T-helper 17 cell (primary cell): Measurements from ENCODE around the gene CA5A. TPM values are rescaled to one million over a fixed set of nuclear protein-coding genes. Genes with fewer than 3 reads are reported as not detected.
"Not testable (repeated sequence)": the region's sequence is repeated elsewhere in the genome, so short reads cannot be mapped to it uniquely, and the experiment has no call there.

ENCODE experiments used
- ATAC-seq: fragments of 150-1000 bp; cut with Tn5 transposase; 2 replicates; pipeline ENCODE4 v1.10.0; 2021; ENCODE audit warnings: mild to moderate bottlenecking, moderate library complexity
- DNase-seq, 3 donors: peaks; one replicate each; pipeline versions ENCODE4 v3.0.0 to v3.0.0-alpha.2; 2020 to 2021
- H3K9me3 ChIP-seq: one replicate; pipeline ENCODE4 v1.7.0; 2013; ENCODE audit warnings: low read length, mild to moderate bottlenecking; ENCODE audit not compliant: control insufficient read depth, poor library complexity, severe bottlenecking
- H3K27ac Mint-ChIP-seq: one replicate; pipeline ENCODE4 v1.8.0; 2022; ENCODE audit warnings: mild to moderate bottlenecking, moderate library complexity, mixed read lengths
- H3K27me3 Mint-ChIP-seq: one replicate; pipeline ENCODE4 v1.8.0; 2022; ENCODE audit warnings: mixed read lengths
- H3K36me3 Mint-ChIP-seq: one replicate; pipeline ENCODE4 v1.8.0; 2022; ENCODE audit warnings: low read depth, mixed read lengths
- H3K4me1 Mint-ChIP-seq: one replicate; pipeline ENCODE4 v1.8.0; 2022; ENCODE audit warnings: mild to moderate bottlenecking, mixed read lengths
- H3K4me3 Mint-ChIP-seq: one replicate; pipeline ENCODE4 v1.8.0; 2022; ENCODE audit warnings: mild to moderate bottlenecking, moderate library complexity, mixed read lengths
- total RNA-seq, 4 donors: library from RNA in 2 of 4; stranded (reverse) in 2 of 4; gene quantifications; one replicate each; pipeline ENCODE4 v1.2.3 and lab custom pipeline; 2022 to 2026

Gene CA5A
- total RNA-seq, 2 donors from 2014 or later, result not detected

DNA sequence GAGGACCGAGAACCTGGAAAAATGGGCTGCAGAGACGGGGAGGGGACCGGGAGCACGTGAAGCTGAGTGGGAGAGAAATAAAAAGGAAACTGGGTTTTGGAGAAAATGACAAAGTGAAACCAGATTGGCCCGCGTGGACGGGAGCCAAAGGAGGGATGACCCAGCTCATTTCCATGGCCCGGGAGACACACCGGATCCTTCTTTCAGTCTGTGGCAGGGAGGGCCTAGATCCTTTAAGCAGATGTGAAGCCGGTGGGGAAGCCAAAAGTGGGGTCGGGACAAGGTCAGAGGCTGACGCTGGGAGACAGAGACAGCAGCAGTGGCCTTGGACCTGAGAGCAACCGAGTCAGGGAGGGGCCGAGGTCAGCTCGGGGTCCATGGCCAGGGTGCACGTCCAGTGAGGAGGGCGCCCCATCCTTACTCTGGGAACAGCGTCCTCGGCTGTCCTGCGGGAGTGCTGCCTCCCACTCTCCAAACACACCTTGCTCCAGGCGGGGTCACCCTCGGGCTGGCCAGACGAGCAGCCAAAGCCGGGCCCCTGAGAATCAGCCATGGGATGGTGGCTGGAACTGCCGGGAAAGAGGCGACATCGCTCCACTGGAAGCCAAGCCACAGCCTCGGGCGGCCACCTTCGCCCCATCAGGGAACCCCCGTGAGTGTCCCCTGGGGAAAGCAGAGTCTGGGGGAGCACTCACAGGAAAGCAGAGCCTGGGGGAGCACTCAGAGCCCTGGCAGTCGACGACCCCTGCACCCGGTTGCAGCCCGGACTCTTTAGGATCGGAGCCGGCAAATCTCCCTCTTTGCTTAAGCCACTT lies 17.3 kb downstream of the CA5A start:
- Mint-ChIP-seq H3K4me3 (no peak overlapping the region), H3K36me3 (no peaks in the 10 kb centered on the region), H3K4me1 (peaks cover 3% of the 10 kb centered on the region), H3K27ac (no peak overlapping the region), H3K27me3 (peaks cover 12% of the 10 kb centered on the region)
- ATAC-seq (no peak), DNase-seq (no peak)
- no peaks in the 10 kb centered on the region for H3K9me3 ChIP-seq

DNA sequence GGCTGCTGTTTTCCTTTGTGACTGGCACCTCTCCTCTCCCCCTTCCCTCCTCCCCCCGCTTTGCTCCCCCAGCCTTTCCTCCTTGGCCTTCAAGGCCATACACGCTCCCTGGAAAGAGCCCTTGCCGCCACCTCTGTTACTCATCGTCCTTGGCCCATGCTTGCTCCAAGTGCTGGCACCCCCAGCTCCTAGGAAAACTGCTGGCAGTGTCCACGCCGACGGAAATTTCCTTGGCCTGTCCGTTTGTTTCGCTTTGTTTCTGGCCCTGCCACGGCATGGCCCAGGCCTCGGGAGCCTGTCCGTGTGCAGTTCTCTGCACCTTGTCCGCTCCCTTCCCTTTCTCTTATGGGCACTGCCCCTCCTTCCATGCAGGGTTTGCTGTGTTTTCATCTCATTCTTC lies 18.0 kb downstream of the CA5A start:
- H3K27ac Mint-ChIP-seq, result no peak overlapping the region
- H3K4me3 Mint-ChIP-seq, result no peak overlapping the region
- ATAC-seq (no peak), DNase-seq (no peak)
- H3K4me1 Mint-ChIP-seq, result peaks cover 3% of the 10 kb centered on the region
- peaks cover 10% of the 10 kb centered on the region for H3K27me3 Mint-ChIP-seq
- H3K9me3 ChIP-seq, result no peaks in the 10 kb centered on the region
- no peaks in the 10 kb centered on the region for H3K36me3 Mint-ChIP-seq

DNA sequence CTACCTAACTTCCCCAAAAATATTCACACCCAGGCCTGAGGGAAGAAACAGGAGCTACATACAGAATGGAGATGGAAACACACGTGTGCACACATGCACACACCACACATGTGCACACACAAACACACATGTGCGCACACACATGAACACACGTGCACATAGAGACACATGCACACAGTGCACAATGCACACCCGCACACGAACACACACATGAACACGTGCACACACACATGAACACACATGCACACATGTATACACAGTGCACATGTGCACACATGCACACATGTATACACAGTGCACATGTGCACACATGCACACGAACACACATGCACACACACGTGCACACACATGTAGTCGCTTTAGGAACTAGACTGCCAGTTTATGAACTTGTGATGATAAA lies 18.8 kb downstream of the CA5A start:
- peaks cover 3% of the 10 kb centered on the region for H3K4me1 Mint-ChIP-seq
- DNase-seq (no peak), ATAC-seq (no peak)
- no peak overlapping the region for H3K4me3 Mint-ChIP-seq
- H3K9me3 ChIP-seq, result no peaks in the 10 kb centered on the region
- H3K36me3 Mint-ChIP-seq, result no peaks in the 10 kb centered on the region
- H3K27ac Mint-ChIP-seq, result no peak overlapping the region
- peaks cover 14% of the 10 kb centered on the region for H3K27me3 Mint-ChIP-seq

- no peak overlapping the region for H3K4me3 Mint-ChIP-seq
- H3K4me1 Mint-ChIP-seq, result peaks cover 3% of the 10 kb centered on the region
- no peak for DNase-seq
- H3K27ac Mint-ChIP-seq, result no peak overlapping the region
- no peaks in the 10 kb centered on the region for H3K36me3 Mint-ChIP-seq
- peaks cover 17% of the 10 kb centered on the region for H3K27me3 Mint-ChIP-seq
- H3K9me3 ChIP-seq, result no peaks in the 10 kb centered on the region
- no peak for ATAC-seq
Measured at GRCh38 chr16:87914812-87915211, 21.5 kb downstream of the CA5A start.

DNA sequence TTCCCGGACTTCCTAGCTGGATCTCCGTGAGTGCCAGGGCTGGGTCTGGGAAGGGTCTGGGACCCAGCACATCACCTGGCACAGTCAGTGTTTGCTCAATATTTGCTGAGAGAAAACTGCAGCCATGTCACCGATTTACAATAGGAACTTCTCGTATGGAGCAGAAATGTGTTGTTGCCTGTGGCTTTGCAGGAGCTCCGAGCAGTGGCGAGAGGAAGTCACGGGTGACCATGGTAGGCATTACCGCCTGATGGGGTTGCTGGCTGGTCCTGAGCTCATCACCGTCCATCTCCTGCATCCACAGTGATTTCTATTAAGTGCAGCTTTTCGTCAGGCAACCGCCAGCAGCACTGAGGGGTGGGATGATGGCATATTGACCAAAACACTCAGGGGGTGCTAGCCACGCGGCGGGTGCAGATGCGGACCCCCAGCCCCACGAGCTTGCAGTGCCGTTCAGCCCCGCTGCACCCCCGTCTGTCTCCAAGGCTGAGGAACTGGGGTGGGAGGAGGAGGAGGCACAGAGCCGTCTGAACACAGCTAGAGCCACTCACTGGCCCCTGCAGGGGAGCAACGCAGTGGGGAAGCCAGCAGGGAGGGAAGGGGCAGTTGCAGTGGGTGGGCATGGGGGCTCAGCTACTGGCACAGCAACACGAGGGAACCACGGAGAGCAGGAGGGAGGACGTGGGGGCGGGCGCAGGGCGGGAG lies 22.2 kb downstream of the CA5A start:
- not testable (repeated sequence) for H3K27ac Mint-ChIP-seq, H3K4me3 Mint-ChIP-seq, H3K4me1 Mint-ChIP-seq, H3K9me3 ChIP-seq, H3K36me3 Mint-ChIP-seq, DNase-seq, ATAC-seq
- peaks cover 22% of the 10 kb centered on the region for H3K27me3 Mint-ChIP-seq

DNA sequence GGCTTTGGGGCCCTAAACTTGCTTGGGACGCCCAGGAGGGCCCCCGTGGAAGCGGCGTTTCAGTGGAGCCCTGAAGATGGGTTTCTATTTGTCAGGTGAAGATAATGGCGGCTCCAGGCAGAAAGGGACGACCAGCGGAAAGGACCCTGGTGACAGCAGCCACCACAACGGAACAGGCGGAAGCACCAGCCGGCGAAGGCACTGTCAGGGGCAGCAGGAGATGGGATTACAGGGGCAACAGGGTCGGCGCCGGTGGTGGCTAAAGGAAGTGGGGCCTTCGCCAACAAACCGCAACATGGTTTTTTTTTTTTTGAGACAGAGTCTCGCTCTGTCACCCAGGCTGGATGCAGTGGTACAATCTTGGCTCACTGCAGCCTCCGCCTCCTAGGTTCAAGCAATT lies 23.6 kb downstream of the CA5A start:
- DNase-seq, H3K36me3 Mint-ChIP-seq, H3K4me1 Mint-ChIP-seq, H3K9me3 ChIP-seq, H3K27ac Mint-ChIP-seq, ATAC-seq, H3K4me3 Mint-ChIP-seq: not testable (repeated sequence)
- H3K27me3 Mint-ChIP-seq, result peaks cover 13% of the 10 kb centered on the region

- not testable (repeated sequence) for ATAC-seq, H3K9me3 ChIP-seq, H3K36me3 Mint-ChIP-seq, DNase-seq, H3K27ac Mint-ChIP-seq, H3K4me3 Mint-ChIP-seq, H3K4me1 Mint-ChIP-seq
- peaks cover 13% of the 10 kb centered on the region for H3K27me3 Mint-ChIP-seq
Measured at GRCh38 chr16:87911106-87911763, 25.1 kb downstream of the CA5A start.

DNA sequence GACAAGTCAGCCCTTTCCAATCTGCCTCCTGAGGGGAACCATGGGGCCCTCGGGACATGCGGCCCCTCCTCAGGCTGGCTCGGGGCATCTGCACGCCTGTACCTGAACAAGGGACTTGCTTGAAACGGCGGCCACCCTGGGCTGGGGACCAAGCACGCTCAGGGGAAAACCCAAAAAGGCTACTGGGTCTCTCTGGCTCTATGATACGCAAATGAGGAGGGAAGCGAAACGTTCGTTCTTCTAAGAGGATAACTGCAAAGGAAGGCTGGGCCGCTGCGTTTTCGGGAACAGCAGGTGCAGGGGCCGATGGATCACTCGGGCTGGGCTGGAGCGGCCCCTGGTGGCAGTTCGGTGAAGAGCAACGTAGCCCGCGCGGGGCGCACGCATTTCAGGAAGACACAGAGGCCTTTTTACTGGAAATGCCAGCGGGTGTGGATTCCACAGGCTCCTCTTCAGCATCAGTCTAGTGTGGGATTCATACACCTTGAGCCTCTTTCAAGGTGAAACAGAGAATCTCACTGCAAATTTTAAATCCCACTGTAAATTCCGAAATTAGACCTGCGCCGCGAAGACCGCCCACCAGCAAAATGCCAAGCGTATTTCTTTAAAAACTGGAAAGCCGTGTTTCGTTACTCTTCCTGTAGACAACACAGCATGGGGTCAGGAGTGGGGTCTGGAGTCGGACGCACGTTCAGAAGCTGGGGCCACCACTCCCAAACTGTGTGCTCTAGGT lies 27.0 kb downstream of the CA5A start:
- not testable (repeated sequence) for H3K27ac Mint-ChIP-seq, H3K4me3 Mint-ChIP-seq, H3K4me1 Mint-ChIP-seq, H3K36me3 Mint-ChIP-seq, H3K9me3 ChIP-seq
- DNase-seq (peak; percentile 54 to 79 (median 61)), ATAC-seq (peak; percentile 91)
- peaks cover 13% of the 10 kb centered on the region for H3K27me3 Mint-ChIP-seq

GRCh38 chr16:87908101-87908500 lies 28.2 kb downstream of the CA5A start:
- H3K4me1 Mint-ChIP-seq, H3K36me3 Mint-ChIP-seq, H3K27ac Mint-ChIP-seq, H3K9me3 ChIP-seq, ATAC-seq, H3K4me3 Mint-ChIP-seq, DNase-seq: not testable (repeated sequence)
- peaks cover 13% of the 10 kb centered on the region for H3K27me3 Mint-ChIP-seq

DNA sequence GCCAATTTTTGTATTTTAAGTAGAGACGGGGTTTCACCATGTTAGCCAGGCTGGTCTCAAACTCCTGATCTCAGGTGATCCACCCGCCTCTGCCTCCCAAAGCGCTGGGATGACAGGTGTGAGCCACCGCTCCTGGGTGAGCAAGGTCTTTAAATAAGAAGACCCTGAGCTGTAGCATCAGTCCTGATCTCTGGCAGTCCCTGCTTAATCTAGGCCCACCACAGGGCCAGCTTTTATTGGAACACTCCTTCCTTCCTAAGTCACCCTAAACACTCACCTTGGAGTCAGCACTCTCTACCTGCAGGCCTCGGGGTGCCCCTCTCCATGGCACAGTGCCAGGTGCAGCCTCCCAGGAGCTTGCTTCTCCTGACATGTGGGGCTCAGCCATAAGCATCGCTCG lies 30.8 kb downstream of the CA5A start:
- not testable (repeated sequence) for H3K9me3 ChIP-seq, ATAC-seq, H3K4me3 Mint-ChIP-seq, H3K27me3 Mint-ChIP-seq, H3K36me3 Mint-ChIP-seq, H3K4me1 Mint-ChIP-seq, DNase-seq, H3K27ac Mint-ChIP-seq

GRCh38 chr16:87904963-87905362 lies 31.4 kb downstream of the CA5A start:
- DNase-seq, H3K9me3 ChIP-seq, H3K36me3 Mint-ChIP-seq, H3K27me3 Mint-ChIP-seq, H3K27ac Mint-ChIP-seq, H3K4me3 Mint-ChIP-seq, H3K4me1 Mint-ChIP-seq, ATAC-seq: not testable (repeated sequence)

GRCh38 chr16:87900489-87900888 lies 35.8 kb downstream of the CA5A start:
- H3K27ac Mint-ChIP-seq, H3K4me3 Mint-ChIP-seq, H3K36me3 Mint-ChIP-seq, DNase-seq, H3K9me3 ChIP-seq, H3K27me3 Mint-ChIP-seq, ATAC-seq: not testable (repeated sequence)
- peaks cover 21% of the 10 kb centered on the region for H3K4me1 Mint-ChIP-seq
